ENCODE data around the gene SAMSN1.

GRCh38 chr21:14500873-14501272, 45.2 kb downstream of the SAMSN1 start:
- TF ChIP-seq CTCF (IDR thresholded peaks at IDR 0.05; ENCODE audit: poor library complexity), result no peak
- TF ChIP-seq EZH2 (IDR thresholded peaks at IDR 0.05; ENCODE audit: borderline replicate concordance), result no peak
- TF ChIP-seq EZH2phosphoT487 (IDR thresholded peaks at IDR 0.05; ENCODE audit: low read depth, severe bottlenecking, unreplicated experiment), result no peak
